ENCODE results near the gene OGT. TPM values are rescaled to one million over a fixed set of nuclear protein-coding genes. Genes with fewer than 3 reads are reported as not detected.

OGT gene
- total RNA-seq, 1 experiment from 2014 or later: 116 TPM

- H3K9me3 Mint-ChIP-seq: peaks cover 76 to 80% of the 10 kb centered on the region in 2 experiments
- H3K4me1 ChIP-seq (ENCODE audit: insufficient read depth, low read length): no peaks in the 10 kb centered on the region; the same call in 1 of the 2 replicates
- peak overlapping the region; percentile 67 for H3K9ac ChIP-seq (ENCODE audit: extremely low read depth, insufficient read length, low read length)
- H4K8ac ChIP-seq (replicated peaks; ENCODE audit: insufficient read length, low read depth, low read length): no peak overlapping the region
- no peak overlapping the region for H2AK5ac ChIP-seq (ENCODE audit: insufficient read length, low read length)
- no peak overlapping the region for H3K18ac ChIP-seq (ENCODE audit: insufficient read length, low read depth, low read length)
- peaks cover 2% of the 10 kb centered on the region for H3K27me3 Mint-ChIP-seq (ENCODE audit: low read depth)
- H2BK20ac ChIP-seq (ENCODE audit: low read depth, low read length, poor library complexity, severe bottlenecking): no peak overlapping the region
- no peak overlapping the region for H4K5ac ChIP-seq (ENCODE audit: insufficient read length, low read depth, low read length)
- H3K23me2 ChIP-seq (ENCODE audit: insufficient read length, low read depth, low read length, poor library complexity, severe bottlenecking): peaks cover 8% of the 10 kb centered on the region
- no peak overlapping the region for H3K4ac ChIP-seq (ENCODE audit: low read depth, low read length)
- H2AFZ ChIP-seq (ENCODE audit: low read length): no peak overlapping the region
- no peak overlapping the region for H3T11ph ChIP-seq (ENCODE audit: low read length)
- H3K4me2 ChIP-seq (ENCODE audit: insufficient read depth, insufficient read length, low read length): peak overlapping the region; percentile 65
- no peak overlapping the region for H3K56ac ChIP-seq (ENCODE audit: insufficient read length, low read depth, low read length)
- H3K4me3 Mint-ChIP-seq: peak overlapping the region; percentile 92 to 95
- peak overlapping the region in 2 of 3 experiments; percentile 70; a peak in 3 of 7 replicates for H3K27ac Mint-ChIP-seq
- no peak overlapping the region for H2BK120ac ChIP-seq (ENCODE audit: low read depth, low read length, poor library complexity, severe bottlenecking)
- H3K36me3 Mint-ChIP-seq (ENCODE audit: insufficient read depth in 1 of 3, low read depth in 3 of 3): peaks cover 6 to 39% (median 25%) of the 10 kb centered on the region in 3 experiments
- no peak overlapping the region for H4K91ac ChIP-seq (ENCODE audit: insufficient read length, low read depth, low read length)
- no peak for DNase-seq
- H3K9me3 ChIP-seq (ENCODE audit: control insufficient read depth, low read depth, low read length): peaks cover 36% of the 10 kb centered on the region
- H3K23ac ChIP-seq (ENCODE audit: insufficient read length, low read depth, low read length): no peak overlapping the region
- H3K14ac ChIP-seq (ENCODE audit: insufficient read depth, low read length): no peak overlapping the region
- H3K27me3 ChIP-seq (ENCODE audit: insufficient read depth, low read length): no peaks in the 10 kb centered on the region
- no peak overlapping the region for H2BK15ac ChIP-seq (ENCODE audit: low read depth, low read length)
- H3K4me1 Mint-ChIP-seq: peaks cover 10 to 20% of the 10 kb centered on the region in 2 experiments
- H2BK12ac ChIP-seq (ENCODE audit: insufficient read length, low read depth, low read length): no peak overlapping the region
- H3K27ac ChIP-seq (ENCODE audit: insufficient read length, low read depth, low read length): no peak overlapping the region
- H4K20me1 ChIP-seq (ENCODE audit: control insufficient read depth, insufficient read depth, insufficient read length): no peaks in the 10 kb centered on the region
- peaks cover 29% of the 10 kb centered on the region; the same call in 1 of the 2 replicates for H3K79me2 ChIP-seq (ENCODE audit: insufficient read depth, low read length)
- H3K79me1 ChIP-seq (ENCODE audit: insufficient read depth, low read depth, low read length, poor library complexity, severe bottlenecking): no peaks in the 10 kb centered on the region
- WGBS (ENCODE audit: extremely low coverage, insufficient read length, low lambda C conversion rate): no CpG with 5 or more reads among the region's 25 CpGs
- H2BK5ac ChIP-seq (ENCODE audit: insufficient read length, low read length): no peak overlapping the region
- TF ChIP-seq CTCF (conservative IDR thresholded peaks at IDR 0.05): no peak
These were observed 689 bp upstream of the OGT start for GRCh38 chrX:71532078-71532752.
